DOHH2 (cell line): ENCODE measurements around the gene ZMYM2.

ENCODE experiments used
- H3F3A ChIP-seq: fragments of 200-600 bp; sonication (generic), shearing (Covaris generic); 2 replicates; pipeline ENCODE4 v1.6.0; 2016; ENCODE audit warnings: antibody characterized with exemption, mild to moderate bottlenecking; ENCODE audit not compliant: control insufficient read depth, insufficient read depth
- H3K27ac ChIP-seq: fragments of 200-600 bp; sonication (generic); 2 replicates; pipeline ENCODE4 v1.5.1; 2014; ENCODE audit warnings: low read depth, mild to moderate bottlenecking, low read length, moderate library complexity
- H3K27me3 ChIP-seq: fragments of 200-600 bp; sonication (generic); 2 replicates; pipeline ENCODE4 v1.6.1; 2014; ENCODE audit warnings: mild to moderate bottlenecking, low read length, mixed read lengths; ENCODE audit not compliant: control insufficient read depth
- H3K36me3 ChIP-seq: fragments of 200-600 bp; sonication (generic); 2 replicates; pipeline ENCODE4 v1.6.1; 2014; ENCODE audit warnings: mild to moderate bottlenecking, low read length, moderate library complexity, mixed read lengths; ENCODE audit not compliant: control insufficient read depth
- H3K4me1 ChIP-seq: fragments of 200-600 bp; sonication (generic); 2 replicates; pipeline ENCODE4 v1.6.1; 2014; ENCODE audit warnings: mild to moderate bottlenecking, low read length, mixed read lengths; ENCODE audit not compliant: control insufficient read depth
- H3K4me2 ChIP-seq: fragments of 200-600 bp; sonication (generic); 2 replicates; pipeline ENCODE4 v1.6.0; 2014; ENCODE audit warnings: mild to moderate bottlenecking, low read length, moderate library complexity
- H3K4me3 ChIP-seq: fragments of 200-600 bp; sonication (generic); 2 replicates; pipeline ENCODE4 v1.5.1; 2014; ENCODE audit warnings: mild to moderate bottlenecking, low read length, mixed read lengths
- H3K79me2 ChIP-seq: fragments of 200-600 bp; sonication (generic); 2 replicates; pipeline ENCODE4 v1.6.1; 2014; ENCODE audit warnings: mild to moderate bottlenecking, low read length, mixed read lengths; ENCODE audit not compliant: control insufficient read depth
- H3K9me2 ChIP-seq: fragments of 200-600 bp; sonication (generic); replicated peaks from 2 replicates; pipeline ENCODE4 v1.6.1; 2014; ENCODE audit warnings: mild to moderate bottlenecking, low read length, mixed read lengths; ENCODE audit not compliant: control insufficient read depth
- H3K9me3 ChIP-seq: fragments of 200-600 bp; sonication (generic); 2 replicates; pipeline ENCODE4 v1.6.1; 2014; ENCODE audit warnings: antibody characterized with exemption, low read length, mixed read lengths; ENCODE audit not compliant: control insufficient read depth, insufficient read depth
- H4K20me1 ChIP-seq: fragments of 200-600 bp; sonication (generic); 2 replicates; pipeline ENCODE4 v1.6.0; 2014; ENCODE audit warnings: low read depth, mild to moderate bottlenecking, antibody characterized with exemption, low read length, moderate library complexity; ENCODE audit not compliant: control insufficient read depth, insufficient read depth
- EZH2phosphoT487 ChIP-seq: fragments of 200-600 bp; sonication (generic); IDR thresholded peaks from 2 replicates; pipeline ENCODE4 v1.6.1; 2017; ENCODE audit warnings: borderline replicate concordance, mild to moderate bottlenecking, antibody characterized with exemption, low read length, moderate library complexity, mixed read lengths
- TF ChIP-seq, protein P1 (sequence below): fragments of 200-600 bp; sonication (generic); IDR thresholded peaks from one replicate; pipeline ENCODE4 v1.5.1; 2014; ENCODE audit warnings: antibody characterized with exemption, mild to moderate bottlenecking, low read depth, low read length; ENCODE audit not compliant: poor library complexity, severe bottlenecking

Gene ZMYM2

DNA sequence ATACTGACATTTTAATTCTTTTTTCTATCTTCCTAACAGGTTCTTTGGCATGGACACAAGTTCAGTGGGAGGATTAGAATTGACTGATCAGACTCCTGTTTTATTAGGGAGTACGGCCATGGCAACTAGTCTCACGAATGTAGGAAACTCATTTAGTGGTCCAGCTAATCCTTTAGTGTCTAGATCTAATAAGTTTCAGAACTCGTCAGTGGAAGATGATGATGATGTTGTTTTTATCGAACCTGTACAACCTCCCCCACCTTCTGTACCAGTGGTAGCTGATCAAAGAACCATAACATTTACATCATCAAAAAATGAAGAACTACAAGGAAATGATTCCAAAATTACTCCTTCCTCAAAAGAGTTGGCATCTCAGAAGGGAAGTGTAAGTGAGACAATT is 34.5 kb downstream of the ZMYM2 start:
- Histone ChIP-seq H3K27ac (no peak overlapping the region), H3F3A (no peaks in the 10 kb centered on the region), H3K79me2 (peaks cover 55% of the 10 kb centered on the region), H3K4me2 (no peak overlapping the region), H3K4me1 (no peaks in the 10 kb centered on the region), H3K9me3 (no peaks in the 10 kb centered on the region), H4K20me1 (no peaks in the 10 kb centered on the region; the same call in 1 of the 2 replicates), H3K27me3 (no peaks in the 10 kb centered on the region), H3K4me3 (no peak overlapping the region), H3K9me2 (no peaks in the 10 kb centered on the region), H3K36me3 (peaks cover 34% of the 10 kb centered on the region)
- TF ChIP-seq, protein P1, sequence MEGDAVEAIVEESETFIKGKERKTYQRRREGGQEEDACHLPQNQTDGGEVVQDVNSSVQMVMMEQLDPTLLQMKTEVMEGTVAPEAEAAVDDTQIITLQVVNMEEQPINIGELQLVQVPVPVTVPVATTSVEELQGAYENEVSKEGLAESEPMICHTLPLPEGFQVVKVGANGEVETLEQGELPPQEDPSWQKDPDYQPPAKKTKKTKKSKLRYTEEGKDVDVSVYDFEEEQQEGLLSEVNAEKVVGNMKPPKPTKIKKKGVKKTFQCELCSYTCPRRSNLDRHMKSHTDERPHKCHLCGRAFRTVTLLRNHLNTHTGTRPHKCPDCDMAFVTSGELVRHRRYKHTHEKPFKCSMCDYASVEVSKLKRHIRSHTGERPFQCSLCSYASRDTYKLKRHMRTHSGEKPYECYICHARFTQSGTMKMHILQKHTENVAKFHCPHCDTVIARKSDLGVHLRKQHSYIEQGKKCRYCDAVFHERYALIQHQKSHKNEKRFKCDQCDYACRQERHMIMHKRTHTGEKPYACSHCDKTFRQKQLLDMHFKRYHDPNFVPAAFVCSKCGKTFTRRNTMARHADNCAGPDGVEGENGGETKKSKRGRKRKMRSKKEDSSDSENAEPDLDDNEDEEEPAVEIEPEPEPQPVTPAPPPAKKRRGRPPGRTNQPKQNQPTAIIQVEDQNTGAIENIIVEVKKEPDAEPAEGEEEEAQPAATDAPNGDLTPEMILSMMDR = no peak
- no peak for TF ChIP-seq EZH2phosphoT487

GRCh38 chr13:19998960-19999359 is 40.4 kb downstream of the ZMYM2 start:
- H3K9me2 ChIP-seq = no peaks in the 10 kb centered on the region
- no peaks in the 10 kb centered on the region for H3K27me3 ChIP-seq
- H4K20me1 ChIP-seq = no peaks in the 10 kb centered on the region
- H3K4me1 ChIP-seq = no peaks in the 10 kb centered on the region
- peaks cover 41% of the 10 kb centered on the region for H3K36me3 ChIP-seq
- H3F3A ChIP-seq = no peaks in the 10 kb centered on the region
- H3K27ac ChIP-seq = no peak overlapping the region
- TF ChIP-seq EZH2phosphoT487 = no peak
- TF ChIP-seq, protein P1 = no peak
- no peak overlapping the region for H3K4me3 ChIP-seq
- H3K9me3 ChIP-seq = no peaks in the 10 kb centered on the region
- no peak overlapping the region for H3K4me2 ChIP-seq
- H3K79me2 ChIP-seq = peaks cover 42% of the 10 kb centered on the region

DNA sequence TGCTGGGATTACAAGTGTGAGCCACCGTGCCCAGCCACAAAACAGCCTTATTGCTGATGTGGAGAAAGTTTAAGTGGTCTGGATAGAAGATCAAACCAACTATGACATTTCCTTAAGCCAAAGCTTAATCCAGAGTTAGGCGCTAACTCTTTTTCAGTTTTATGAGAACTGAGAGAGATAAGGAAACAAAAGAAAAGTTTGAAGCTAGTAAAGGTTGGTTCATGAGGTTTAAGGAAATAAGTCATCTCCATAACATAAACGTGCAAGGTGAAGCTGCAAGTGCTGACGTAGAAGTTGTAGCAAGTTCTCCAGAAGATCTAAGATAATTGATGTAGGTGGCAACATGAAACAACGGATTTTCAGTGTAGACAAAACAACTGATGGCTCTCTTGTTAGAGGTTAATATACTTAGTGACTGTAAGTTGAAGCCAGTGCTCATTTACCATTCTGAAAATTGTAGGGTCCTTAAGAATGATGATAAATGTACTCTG is 41.6 kb downstream of the ZMYM2 start:
- no peaks in the 10 kb centered on the region for H3F3A ChIP-seq
- H3K4me1 ChIP-seq = no peaks in the 10 kb centered on the region
- H3K4me2 ChIP-seq = no peak overlapping the region
- H3K9me2 ChIP-seq = no peaks in the 10 kb centered on the region
- no peaks in the 10 kb centered on the region for H3K9me3 ChIP-seq
- H4K20me1 ChIP-seq = no peaks in the 10 kb centered on the region
- H3K27me3 ChIP-seq = no peaks in the 10 kb centered on the region
- H3K27ac ChIP-seq = no peak overlapping the region
- peaks cover 48% of the 10 kb centered on the region for H3K36me3 ChIP-seq
- no peak overlapping the region for H3K4me3 ChIP-seq
- TF ChIP-seq, protein P1 = no peak
- no peak for TF ChIP-seq EZH2phosphoT487
- peaks cover 42% of the 10 kb centered on the region for H3K79me2 ChIP-seq
